AG10803 (cell line): Measurements from ENCODE around the gene FLVCR2.
A peak's percentile ranks its signal among the peaks of the same experiment; 100 is the strongest.

ENCODE experiments used
- DNase-seq: peaks from one replicate; pipeline ENCODE4 v3.0.0; 2010; ENCODE audit warnings: low read depth
- H3K4me3 ChIP-seq: 2 replicates; pipeline ENCODE4 v1.5.1; 2011; ENCODE audit warnings: mild to moderate bottlenecking, low read length, control low read depth
- TF ChIP-seq, protein P1 (sequence below): conservative IDR thresholded peaks from 2 replicates; pipeline ENCODE4 v1.5.1; 2011; ENCODE audit warnings: mild to moderate bottlenecking, low read length, control low read depth, inconsistent platforms

FLVCR2 gene

GRCh38 chr14:75578102-75578785 lies at the start of gene FLVCR2:
FLVCR2 (plus strand) TSS chr14:75578620; CDS start chr14:75578973, 353 bp downstream.
- H3K4me3 ChIP-seq = peak within 1 kb of the TSS; percentile 59
- TF ChIP-seq, protein P1, sequence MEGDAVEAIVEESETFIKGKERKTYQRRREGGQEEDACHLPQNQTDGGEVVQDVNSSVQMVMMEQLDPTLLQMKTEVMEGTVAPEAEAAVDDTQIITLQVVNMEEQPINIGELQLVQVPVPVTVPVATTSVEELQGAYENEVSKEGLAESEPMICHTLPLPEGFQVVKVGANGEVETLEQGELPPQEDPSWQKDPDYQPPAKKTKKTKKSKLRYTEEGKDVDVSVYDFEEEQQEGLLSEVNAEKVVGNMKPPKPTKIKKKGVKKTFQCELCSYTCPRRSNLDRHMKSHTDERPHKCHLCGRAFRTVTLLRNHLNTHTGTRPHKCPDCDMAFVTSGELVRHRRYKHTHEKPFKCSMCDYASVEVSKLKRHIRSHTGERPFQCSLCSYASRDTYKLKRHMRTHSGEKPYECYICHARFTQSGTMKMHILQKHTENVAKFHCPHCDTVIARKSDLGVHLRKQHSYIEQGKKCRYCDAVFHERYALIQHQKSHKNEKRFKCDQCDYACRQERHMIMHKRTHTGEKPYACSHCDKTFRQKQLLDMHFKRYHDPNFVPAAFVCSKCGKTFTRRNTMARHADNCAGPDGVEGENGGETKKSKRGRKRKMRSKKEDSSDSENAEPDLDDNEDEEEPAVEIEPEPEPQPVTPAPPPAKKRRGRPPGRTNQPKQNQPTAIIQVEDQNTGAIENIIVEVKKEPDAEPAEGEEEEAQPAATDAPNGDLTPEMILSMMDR = no peak
- peak; percentile 43 for DNase-seq

DNA sequence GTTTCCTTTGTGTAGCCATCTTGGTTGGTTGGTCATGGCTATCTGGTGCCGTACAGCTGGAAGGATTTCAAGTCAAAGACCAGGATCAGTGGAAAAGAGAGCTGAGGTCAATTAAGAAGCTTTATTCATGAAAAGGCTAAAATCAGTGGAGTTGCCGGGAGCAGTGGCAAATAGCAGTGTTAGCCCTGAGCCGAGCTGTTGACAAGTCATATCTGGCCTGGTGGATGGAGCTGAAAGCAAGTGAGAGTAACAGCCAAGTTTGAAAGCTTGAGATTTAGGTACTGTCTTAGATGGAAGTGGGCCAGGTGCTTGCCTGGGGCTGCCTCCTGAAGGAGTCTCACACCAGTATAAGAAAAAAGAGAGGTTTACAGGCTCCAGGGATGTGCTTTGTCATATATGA lies 47.2 kb upstream of the FLVCR2 start:
- DNase-seq = no peak
- H3K4me3 ChIP-seq = no peak overlapping the region
- TF ChIP-seq, protein P1 = no peak

- TF ChIP-seq, protein P1 = no peak
- DNase-seq = no peak
Observed at GRCh38 chr14:75531660-75532317, 46.6 kb upstream of the FLVCR2 start.

DNA sequence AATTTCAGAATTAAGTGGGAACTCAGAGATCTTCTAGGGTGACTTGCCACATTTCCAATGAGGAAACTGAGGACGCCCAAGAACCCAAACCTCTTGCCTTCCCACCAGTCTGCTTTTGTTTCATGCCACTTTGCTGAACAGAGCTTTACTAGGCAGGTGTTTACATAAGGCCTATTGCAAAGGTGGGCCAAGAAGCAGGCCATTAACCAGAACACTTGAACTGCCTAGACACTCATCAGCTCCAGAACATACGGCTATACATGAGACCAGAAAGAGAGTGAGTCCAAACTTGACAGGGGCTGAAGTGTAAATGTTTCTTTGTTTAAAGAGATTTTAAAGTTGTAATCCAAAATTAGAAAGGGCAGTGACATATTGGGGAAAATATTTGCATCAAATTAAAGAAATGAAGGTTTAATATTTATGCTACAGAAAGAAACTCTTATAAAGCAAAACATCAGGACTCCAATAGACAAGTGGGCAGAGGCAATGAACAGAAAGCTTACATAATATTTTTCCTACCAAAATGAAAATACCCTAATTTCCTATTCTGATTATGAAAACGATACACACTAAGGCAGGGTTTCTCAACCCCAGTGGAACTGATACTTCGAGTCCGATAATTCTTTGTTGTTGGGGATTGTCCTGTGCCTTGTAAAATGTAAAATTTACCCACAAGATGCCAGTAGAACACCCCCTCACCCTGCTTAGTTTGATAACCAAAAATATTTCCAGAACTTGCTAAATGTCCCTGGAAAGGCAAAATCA lies 44.4 kb upstream of the FLVCR2 start:
- TF ChIP-seq, protein P1 = no peak
- DNase-seq = no peak

More at GRCh38 chr14:75531660-75532317, 46.6 kb upstream of the FLVCR2 start:
- H3K4me3 ChIP-seq = no peak overlapping the region

GRCh38 chr14:75535164-75535898 lies 43.1 kb upstream of the FLVCR2 start:
- DNase-seq = no peak
- TF ChIP-seq, protein P1 = no peak
- no peak overlapping the region for H3K4me3 ChIP-seq

More for the DNA sequence above, 44.4 kb upstream of the FLVCR2 start:
- no peak overlapping the region for H3K4me3 ChIP-seq

DNA sequence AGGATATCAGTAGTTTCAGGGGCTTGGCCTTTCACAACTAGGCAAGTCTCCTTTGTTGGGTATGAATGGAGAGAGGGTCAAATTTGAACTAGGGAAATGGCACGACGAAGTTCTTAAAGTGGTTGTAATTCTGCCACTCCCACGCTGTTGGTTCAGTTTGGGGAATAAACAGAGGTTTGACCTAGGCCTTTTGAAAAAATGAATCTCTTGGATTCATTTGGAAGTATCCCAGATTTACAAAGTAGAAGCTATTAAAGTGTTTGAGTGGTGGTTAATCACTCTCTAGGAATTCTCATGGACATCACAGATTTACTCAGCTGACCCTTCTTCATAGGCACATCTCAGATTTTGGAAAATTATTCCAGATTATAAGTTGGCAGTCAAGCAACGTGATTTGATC lies 41.3 kb upstream of the FLVCR2 start:
- no peak for DNase-seq
- no peak overlapping the region for H3K4me3 ChIP-seq
- TF ChIP-seq, protein P1 = no peak
